Gastrocnemius medialis (tissue), 4 donors: ENCODE results near the gene HERC2. TPM values are rescaled to one million over a fixed set of nuclear protein-coding genes. Genes with fewer than 3 reads are reported as not detected.
"Not testable (repeated sequence)": the region's sequence is repeated elsewhere in the genome, so short reads cannot be mapped to it uniquely, and the experiment has no call there.

Source experiments
- ATAC-seq, 2 donors: fragments of 150-250 bp; one replicate each; pipeline ENCODE4 v1.9.1; 2016
- DNase-seq, 2 donors: peaks; one replicate each; pipeline ENCODE4 v3.0.0-alpha.2; 2019
- H3K27ac ChIP-seq, 4 donors: fragments of 200-600 bp; sonication (generic); 1 replicate in 1 of 4; 2 replicates in 3 of 4; pipeline ENCODE4 v1.5.1; 2016 to 2018; ENCODE audit warnings: mild to moderate bottlenecking in 2 of 4, moderate library complexity in 1 of 4
- H3K27me3 ChIP-seq, 3 donors: fragments of 200-600 bp; sonication (generic) in 2 of 3; 1 replicate in 1 of 3; 2 replicates in 2 of 3; pipeline versions ENCODE4 v1.5.1 to v1.6.0; 2016 to 2019; ENCODE audit warnings: mild to moderate bottlenecking in 1 of 3, moderate library complexity in 1 of 3
- H3K36me3 ChIP-seq, 2 donors: fragments of 200-600 bp; sonication (generic) in 1 of 2; one replicate each; pipeline ENCODE4 v1.5.1; 2017 to 2018
- H3K4me1 ChIP-seq, 2 donors: fragments of 200-600 bp; sonication (generic) in 1 of 2; one replicate each; pipeline ENCODE4 v1.5.1; 2016 to 2017; ENCODE audit warnings: mild to moderate bottlenecking in 2 of 2
- H3K4me3 ChIP-seq, 4 donors: fragments of 200-600 bp; sonication (generic) in 3 of 4; 1 replicate in 1 of 4; 2 replicates in 3 of 4; pipeline ENCODE4 v1.5.1; 2016 to 2019; ENCODE audit warnings: mild to moderate bottlenecking in 2 of 4
- H3K9me3 ChIP-seq, 3 donors: fragments of 200-600 bp; sonication (generic) in 2 of 3; 1 replicate in 1 of 3; 2 replicates in 2 of 3; pipeline ENCODE4 v1.5.1; 2016 to 2019
- CTCF ChIP-seq, 5 experiments: fragments of 450-650 bp in 3 of 5; fragments of 200-600 bp in 2 of 5; sonication (generic) in 2 of 5; IDR thresholded peaks in 4 of 5; conservative IDR thresholded peaks in 1 of 5; 1 replicate in 4 of 5; 2 replicates in 1 of 5; pipeline ENCODE4 v1.5.1; 2016 to 2019; ENCODE audit warnings: antibody characterized with exemption in 5 of 5, mild to moderate bottlenecking in 3 of 5, moderate library complexity in 3 of 5
- POLR2A ChIP-seq, 2 donors: fragments of 450-650 bp; IDR thresholded peaks; one replicate each; pipeline ENCODE4 v1.6.1; 2017; ENCODE audit warnings: antibody characterized with exemption in 2 of 2, mild to moderate bottlenecking in 2 of 2, moderate library complexity in 2 of 2
- in situ Hi-C, 4 donors: fragments of 200-750 bp; cut with MboI; loops; one replicate each; pipeline versions ENCODE4 v1.15.0 to v1.8.0; 2017; ENCODE audit warnings: low sequenced_read_pairs in 4 of 4
- intact Hi-C: fragments of 100-400 bp; cut with DNase I; formaldehyde crosslinking; loops from one replicate; pipeline ENCODE4 v1.15.1; 2023; ENCODE audit warnings: low total_unique reads
- total RNA-seq, 4 donors: library from RNA; depleted of rRNA; stranded (reverse); fragments of >200 nt; gene quantifications; one replicate each; pipeline versions ENCODE4 v1.1.0 to v1.2.3, GENCODE V29; 2016

The HERC2 gene
- total RNA-seq, 4 donors from 2014 or later = 46.8 to 92.7 (median 62.2) TPM

- H3K27ac ChIP-seq = no peak overlapping the region
- ATAC-seq = peak; percentile 51 to 82
- intact Hi-C loops = loop anchor here (1.0 kb wide), 1 partner anchor 37 kb away; no protein-coding TSS in a partner anchor
- in situ Hi-C loops = no loop called here
- no peaks in the 10 kb centered on the region for H3K9me3 ChIP-seq
- peaks cover 0 to 38% of the 10 kb centered on the region in 2 donors for H3K36me3 ChIP-seq
- H3K4me1 ChIP-seq = no peaks in the 10 kb centered on the region
- H3K4me3 ChIP-seq = no peak overlapping the region
- TF ChIP-seq CTCF (IDR thresholded peaks at IDR 0.05 in 4 of 5, conservative IDR thresholded peaks at IDR 0.05 in 1 of 5) (peak; percentile 28 to 57 (median 47)), POLR2A (IDR thresholded peaks at IDR 0.05) (no peak)
- peak in 1 of 2 donors; percentile 64 for DNase-seq
- H3K27me3 ChIP-seq = no peaks in the 10 kb centered on the region
These were observed 198.5 kb downstream of the HERC2 start for GRCh38 chr15:28123408-28124023.

- no peaks in the 10 kb centered on the region for H3K4me1 ChIP-seq
- DNase-seq (no peak), ATAC-seq (no peak)
- H3K4me3 ChIP-seq = no peak overlapping the region
- H3K36me3 ChIP-seq = peaks cover 0 to 43% of the 10 kb centered on the region in 2 donors
- H3K9me3 ChIP-seq = no peaks in the 10 kb centered on the region
- in situ Hi-C loops = no loop called here
- intact Hi-C loops = no loop called here
- H3K27ac ChIP-seq = no peak overlapping the region
- TF ChIP-seq CTCF (IDR thresholded peaks at IDR 0.05 in 4 of 5, conservative IDR thresholded peaks at IDR 0.05 in 1 of 5) (no peak), POLR2A (IDR thresholded peaks at IDR 0.05) (no peak)
- H3K27me3 ChIP-seq = no peaks in the 10 kb centered on the region
These were observed 199.7 kb downstream of the HERC2 start for GRCh38 chr15:28122038-28122949.

- in situ Hi-C loops = not testable (repeated sequence)
These were observed 200.4 kb downstream of the HERC2 start for GRCh38 chr15:28121577-28121976.

GRCh38 chr15:28120359-28120640 is 201.7 kb downstream of the HERC2 start:
- Histone ChIP-seq H3K4me3 (no peak overlapping the region), H3K27ac (no peak overlapping the region), H3K27me3 (no peaks in the 10 kb centered on the region), H3K4me1 (no peaks in the 10 kb centered on the region), H3K9me3 (no peaks in the 10 kb centered on the region), H3K36me3 (peaks cover 4 to 61% of the 10 kb centered on the region in 2 donors)
- DNase-seq (no peak), ATAC-seq (no peak)
- in situ Hi-C loops (no loop called here), intact Hi-C loops (no loop called here)
- TF ChIP-seq CTCF (IDR thresholded peaks at IDR 0.05 in 4 of 5, conservative IDR thresholded peaks at IDR 0.05 in 1 of 5) (no peak), POLR2A (IDR thresholded peaks at IDR 0.05) (no peak)

More at GRCh38 chr15:28121577-28121976, 200.4 kb downstream of the HERC2 start:
- H3K9me3 ChIP-seq, intact Hi-C loops, ATAC-seq, DNase-seq, H3K27me3 ChIP-seq, H3K4me3 ChIP-seq, H3K4me1 ChIP-seq, H3K27ac ChIP-seq: not testable (repeated sequence)
- H3K36me3 ChIP-seq = peaks cover 0 to 49% of the 10 kb centered on the region in 2 donors

- H3K4me3 ChIP-seq = no peak overlapping the region
- no peak overlapping the region for H3K27ac ChIP-seq
- DNase-seq (no peak), ATAC-seq (no peak)
- TF ChIP-seq POLR2A (IDR thresholded peaks at IDR 0.05) (no peak), CTCF (IDR thresholded peaks at IDR 0.05 in 4 of 5, conservative IDR thresholded peaks at IDR 0.05 in 1 of 5) (no peak)
- H3K36me3 ChIP-seq = peaks cover 4 to 69% of the 10 kb centered on the region in 2 donors
- no peaks in the 10 kb centered on the region for H3K4me1 ChIP-seq
- intact Hi-C loops = no loop called here
- H3K9me3 ChIP-seq = no peaks in the 10 kb centered on the region
- H3K27me3 ChIP-seq = no peaks in the 10 kb centered on the region
- in situ Hi-C loops = no loop called here
These were observed 203.4 kb downstream of the HERC2 start for GRCh38 chr15:28118531-28118930.
